ENCODE data around the gene SLC18B1. TPM values are rescaled to one million over a fixed set of nuclear protein-coding genes. Genes with fewer than 3 reads are reported as not detected.

The SLC18B1 gene
- total and polyA plus RNA-seq, 4 donors: 5.6 to 20.9 (median 10.4) TPM

- no peak overlapping the region for H3K4me3 ChIP-seq
- DNase-seq (no peak), ATAC-seq (ENCODE audit: insufficient read depth, low FRiP score) (no peak)
- H3K27ac ChIP-seq (ENCODE audit: low read depth in 1 of 2, low read length in 1 of 2): no peak overlapping the region
- WGBS, 2 donors: 95 to 98% methylated on average over 2 of the region's 2 CpGs
- H3K36me3 ChIP-seq (ENCODE audit: control insufficient read depth in 4 of 4, insufficient read depth in 4 of 4, low read length in 4 of 4): no peaks in the 10 kb centered on the region
- no peaks in the 10 kb centered on the region for H3K27me3 ChIP-seq (ENCODE audit: control insufficient read depth in 3 of 3, insufficient read depth in 3 of 3, low read length in 2 of 3)
- TF ChIP-seq CTCF (IDR thresholded peaks at IDR 0.05; ENCODE audit: control extremely low read depth, extremely low read depth): no peak
- H3K4me1 ChIP-seq (ENCODE audit: control insufficient read depth in 5 of 5, insufficient read depth in 5 of 5, low read length in 5 of 5): peaks cover 0 to 6% (median 1%) of the 10 kb centered on the region in 5 donors
- no peaks in the 10 kb centered on the region for H3K9me3 ChIP-seq (ENCODE audit: control insufficient read depth in 4 of 4, insufficient read depth in 3 of 4, low read length in 3 of 4)
- H3K9ac ChIP-seq (ENCODE audit: insufficient read depth in 1 of 2, low read length in 2 of 2): no peak overlapping the region
These were observed 67.4 kb downstream of the SLC18B1 start for GRCh38 chr6:132731086-132731485.

- H3K4me3 ChIP-seq: no peak overlapping the region
- no peaks in the 10 kb centered on the region for H3K9me3 ChIP-seq (ENCODE audit: control insufficient read depth in 4 of 4, insufficient read depth in 3 of 4, low read length in 3 of 4)
- H3K27ac ChIP-seq (ENCODE audit: low read depth in 1 of 2, low read length in 1 of 2): no peak overlapping the region
- ATAC-seq (ENCODE audit: insufficient read depth, low FRiP score) (peak; percentile 59), DNase-seq (peak in 2 of 3 donors; percentile 47 to 66)
- no peak for TF ChIP-seq CTCF (IDR thresholded peaks at IDR 0.05; ENCODE audit: control extremely low read depth, extremely low read depth)
- no peaks in the 10 kb centered on the region for H3K27me3 ChIP-seq (ENCODE audit: control insufficient read depth in 3 of 3, insufficient read depth in 3 of 3, low read length in 2 of 3)
- H3K36me3 ChIP-seq (ENCODE audit: control insufficient read depth in 4 of 4, insufficient read depth in 4 of 4, low read length in 4 of 4): no peaks in the 10 kb centered on the region
- 32 to 52% methylated on average over 3 of the region's 3 CpGs for WGBS, 2 donors
- peaks cover 0 to 6% (median 1%) of the 10 kb centered on the region in 5 donors for H3K4me1 ChIP-seq (ENCODE audit: control insufficient read depth in 5 of 5, insufficient read depth in 5 of 5, low read length in 5 of 5)
- H3K9ac ChIP-seq (ENCODE audit: insufficient read depth in 1 of 2, low read length in 2 of 2): no peak overlapping the region
These were observed 67.9 kb downstream of the SLC18B1 start for GRCh38 chr6:132730560-132730959.

GRCh38 chr6:132728616-132729015 lies 69.8 kb downstream of the SLC18B1 start:
- Histone ChIP-seq H3K9ac (ENCODE audit: insufficient read depth in 1 of 2, low read length in 2 of 2) (no peak overlapping the region), H3K4me3 (no peak overlapping the region), H3K27me3 (ENCODE audit: control insufficient read depth in 3 of 3, insufficient read depth in 3 of 3, low read length in 2 of 3) (no peaks in the 10 kb centered on the region), H3K4me1 (ENCODE audit: control insufficient read depth in 5 of 5, insufficient read depth in 5 of 5, low read length in 5 of 5) (no peaks in the 10 kb centered on the region), H3K36me3 (ENCODE audit: control insufficient read depth in 4 of 4, insufficient read depth in 4 of 4, low read length in 4 of 4) (no peaks in the 10 kb centered on the region), H3K27ac (ENCODE audit: low read depth in 1 of 2, low read length in 1 of 2) (no peak overlapping the region), H3K9me3 (ENCODE audit: control insufficient read depth in 4 of 4, insufficient read depth in 3 of 4, low read length in 3 of 4) (no peaks in the 10 kb centered on the region)
- DNase-seq (no peak), ATAC-seq (ENCODE audit: insufficient read depth, low FRiP score) (no peak)
- 84 to 87% methylated on average over 4 of the region's 4 CpGs for WGBS, 2 donors
- TF ChIP-seq CTCF (IDR thresholded peaks at IDR 0.05; ENCODE audit: control extremely low read depth, extremely low read depth): no peak

- H3K9ac ChIP-seq (ENCODE audit: insufficient read depth in 1 of 2, low read length in 2 of 2): no peak overlapping the region
- no peak overlapping the region for H3K4me3 ChIP-seq
- ATAC-seq (ENCODE audit: insufficient read depth, low FRiP score) (no peak), DNase-seq (no peak)
- H3K27me3 ChIP-seq (ENCODE audit: control insufficient read depth in 3 of 3, insufficient read depth in 3 of 3, low read length in 2 of 3): no peaks in the 10 kb centered on the region
- no peak for TF ChIP-seq CTCF (IDR thresholded peaks at IDR 0.05; ENCODE audit: control extremely low read depth, extremely low read depth)
- H3K27ac ChIP-seq (ENCODE audit: low read depth in 1 of 2, low read length in 1 of 2): no peak overlapping the region
- WGBS, 2 donors: 93 to 95% methylated on average over 4 of the region's 4 CpGs
- H3K36me3 ChIP-seq (ENCODE audit: control insufficient read depth in 4 of 4, insufficient read depth in 4 of 4, low read length in 4 of 4): no peaks in the 10 kb centered on the region
- H3K9me3 ChIP-seq (ENCODE audit: control insufficient read depth in 4 of 4, insufficient read depth in 3 of 4, low read length in 3 of 4): no peaks in the 10 kb centered on the region
- no peaks in the 10 kb centered on the region for H3K4me1 ChIP-seq (ENCODE audit: control insufficient read depth in 5 of 5, insufficient read depth in 5 of 5, low read length in 5 of 5)
These were observed 71.8 kb downstream of the SLC18B1 start for GRCh38 chr6:132726608-132726975.

Measured in lung (tissue), 12 donors.